HG02571 (cell line): Measurements from ENCODE around the gene ACSM3.
"Not testable (repeated sequence)": the region's sequence is repeated elsewhere in the genome, so short reads cannot be mapped to it uniquely, and the experiment has no call there.

Experiments
- ATAC-seq: cut with Tn5 transposase; IDR thresholded peaks from one replicate; pipeline ENCODE4 v1.9.1; 2021; ENCODE audit warnings: mild to moderate bottlenecking, moderate library complexity; ENCODE audit not compliant: unreplicated experiment

Gene ACSM3

GRCh38 chr16:20755238-20755637 is 8.6 kb upstream of the ACSM3 start:
- ATAC-seq, result no peak

- ATAC-seq, result not testable (repeated sequence)
These were observed 8.0 kb upstream of the ACSM3 start for GRCh38 chr16:20755799-20756198.

- ATAC-seq, result no peak
These were observed 3.5 kb upstream of the ACSM3 start for GRCh38 chr16:20760346-20760745.

GRCh38 chr16:20761175-20761574 is 2.6 kb upstream of the ACSM3 start:
- no peak for ATAC-seq

- no peak for ATAC-seq
These were observed 1.2 kb upstream of the ACSM3 start for GRCh38 chr16:20762404-20763123.

- not testable (repeated sequence) for ATAC-seq
These were observed 634 bp downstream of the ACSM3 start for GRCh38 chr16:20764448-20764847.

GRCh38 chr16:20765732-20766131 is 1.9 kb downstream of the ACSM3 start:
- ATAC-seq, result no peak

- ATAC-seq, result no peak
These were observed 2.5 kb downstream of the ACSM3 start for GRCh38 chr16:20766294-20766693.

GRCh38 chr16:20767577-20767976 is 3.8 kb downstream of the ACSM3 start:
- no peak for ATAC-seq

- ATAC-seq, result no peak
These were observed 4.3 kb downstream of the ACSM3 start for GRCh38 chr16:20768121-20768520.

- ATAC-seq, result no peak
These were observed 5.0 kb downstream of the ACSM3 start for GRCh38 chr16:20768818-20769217.

GRCh38 chr16:20773679-20774078 is 9.9 kb downstream of the ACSM3 start:
- ATAC-seq, result no peak

- ATAC-seq, result no peak
These were observed 11.0 kb downstream of the ACSM3 start for GRCh38 chr16:20774703-20775362.

- ATAC-seq, result no peak
These were observed 17.9 kb downstream of the ACSM3 start for GRCh38 chr16:20781697-20782096.

GRCh38 chr16:20782470-20782869 is 18.7 kb downstream of the ACSM3 start:
- ATAC-seq, result no peak

GRCh38 chr16:20784204-20784603 is 20.4 kb downstream of the ACSM3 start:
- no peak for ATAC-seq

- no peak for ATAC-seq
These were observed 25.3 kb downstream of the ACSM3 start for GRCh38 chr16:20789130-20789529.

GRCh38 chr16:20791923-20792612 is 28.3 kb downstream of the ACSM3 start:
- ATAC-seq, result no peak

- ATAC-seq, result no peak
These were observed 34.5 kb downstream of the ACSM3 start for GRCh38 chr16:20798364-20798763.

GRCh38 chr16:20799599-20799998 is 35.8 kb downstream of the ACSM3 start:
- no peak for ATAC-seq

GRCh38 chr16:20801278-20801677 is 37.5 kb downstream of the ACSM3 start:
- no peak for ATAC-seq

GRCh38 chr16:20803192-20803560 is 39.4 kb downstream of the ACSM3 start:
- ATAC-seq, result no peak
